Measurements from ENCODE around the gene USP7.

- no peak for TF ChIP-seq TEAD4 (IDR thresholded peaks at IDR 0.05; ENCODE audit: borderline replicate concordance, insufficient read depth)
- TF ChIP-seq EZH2phosphoT487 (IDR thresholded peaks at IDR 0.05; ENCODE audit: borderline replicate concordance, low read depth): no peak
- TF ChIP-seq CTCF (IDR thresholded peaks at IDR 0.05): peak; percentile 54
- no peak for TF ChIP-seq NRF1 (IDR thresholded peaks at IDR 0.05; ENCODE audit: low read depth, low read length)
- TF ChIP-seq FOXM1 (IDR thresholded peaks at IDR 0.05; ENCODE audit: low read depth): no peak
Measured at GRCh38 chr16:8936421-8936820, 27.3 kb downstream of the USP7 start.
